Measurements from ENCODE around the gene EDEM2. TPM values are rescaled to one million over a fixed set of nuclear protein-coding genes. Genes with fewer than 3 reads are reported as not detected.
"Not testable (repeated sequence)": the region's sequence is repeated elsewhere in the genome, so short reads cannot be mapped to it uniquely, and the experiment has no call there.

The EDEM2 gene
- total RNA-seq, 1 donor from 2014 or later, result 13.6 TPM

- no peak for DNase-seq
Observed at GRCh38 chr20:35087355-35087754, 59.8 kb downstream of the EDEM2 start.

GRCh38 chr20:35085477-35086225, 61.5 kb downstream of the EDEM2 start:
- DNase-seq, result no peak

- DNase-seq, result no peak
Observed at GRCh38 chr20:35084998-35085397, 62.1 kb downstream of the EDEM2 start.

GRCh38 chr20:35080348-35080642, 66.8 kb downstream of the EDEM2 start:
- DNase-seq, result not testable (repeated sequence)

GRCh38 chr20:35079472-35080347, 67.4 kb downstream of the EDEM2 start:
- no peak for DNase-seq

- DNase-seq, result no peak
Observed at GRCh38 chr20:35077872-35078271, 69.3 kb downstream of the EDEM2 start.

GRCh38 chr20:35077341-35077740, 69.8 kb downstream of the EDEM2 start:
- DNase-seq, result no peak

- not testable (repeated sequence) for DNase-seq
Observed at GRCh38 chr20:35071436-35072153, 75.5 kb downstream of the EDEM2 start.

- no peak for DNase-seq
Observed at GRCh38 chr20:35066194-35066593, 80.9 kb downstream of the EDEM2 start.

Small RNA genes within 50 kb of the gene (small RNA-seq; reads per million reads assigned to genes)
- gene RF00275 (ENCODE audit: low replicate concordance), result not detected
- not detected for gene RNA5SP483 (ENCODE audit: low replicate concordance)

Other genes with a start within 250 kb of the EDEM2 start
- gene GSS, start 191.5 kb downstream of the EDEM2 start, total RNA-seq, result 27.6 TPM
- 6.1 TPM for gene MYH7B, start 191.5 kb downstream of the EDEM2 start, total RNA-seq
- gene TRPC4AP, start 54.5 kb downstream of the EDEM2 start, total RNA-seq, result 64.0 TPM
- 15.3 TPM for gene PROCR, start 24.7 kb upstream of the EDEM2 start, total RNA-seq
- 0.10 TPM for gene MMP24, start 79.4 kb upstream of the EDEM2 start, total RNA-seq
- 7.6 TPM for gene MMP24OS, start 130.8 kb upstream of the EDEM2 start, total RNA-seq
- 42.5 TPM for gene EIF6, start 137.4 kb upstream of the EDEM2 start, total RNA-seq
- 2.2 TPM for gene FAM83C, start 145.1 kb upstream of the EDEM2 start, total RNA-seq

Measured in tongue (tissue), 3 donors.